ENCODE data around the gene GPC2. TPM values are rescaled to one million over a fixed set of nuclear protein-coding genes. Genes with fewer than 3 reads are reported as not detected.
"Not testable (repeated sequence)": the region's sequence is repeated elsewhere in the genome, so short reads cannot be mapped to it uniquely, and the experiment has no call there.

The GPC2 gene
- total and polyA plus RNA-seq, 2 donors = 0.80 to 3.7 TPM

- H3K27ac ChIP-seq (ENCODE audit: low read depth) = no peak overlapping the region
- H3K36me3 ChIP-seq (ENCODE audit: insufficient read depth) = no peaks in the 10 kb centered on the region
- WGBS = 49% methylated on average over 2 of the region's 2 CpGs
- no peaks in the 10 kb centered on the region for H3K4me1 ChIP-seq (ENCODE audit: insufficient read depth)
- no peak for DNase-seq (ENCODE audit: extremely low spot score)
- H3K4me3 ChIP-seq (ENCODE audit: low read depth, low read length) = no peak overlapping the region
Measured at GRCh38 chr7:100191775-100192174, 14.6 kb upstream of the GPC2 start.

GRCh38 chr7:100190048-100190711 is 13.0 kb upstream of the GPC2 start:
- H3K4me3 ChIP-seq (ENCODE audit: low read depth, low read length) = no peak overlapping the region
- no peaks in the 10 kb centered on the region for H3K4me1 ChIP-seq (ENCODE audit: insufficient read depth)
- DNase-seq (ENCODE audit: extremely low spot score) = no peak
- WGBS = 63% methylated on average over 4 of the region's 4 CpGs
- H3K36me3 ChIP-seq (ENCODE audit: insufficient read depth) = no peaks in the 10 kb centered on the region
- H3K27ac ChIP-seq (ENCODE audit: low read depth) = no peak overlapping the region

- H3K27ac ChIP-seq (ENCODE audit: low read depth) = no peak overlapping the region
- H3K36me3 ChIP-seq (ENCODE audit: insufficient read depth) = no peaks in the 10 kb centered on the region
- H3K4me1 ChIP-seq (ENCODE audit: insufficient read depth) = no peaks in the 10 kb centered on the region
- no peak overlapping the region for H3K4me3 ChIP-seq (ENCODE audit: low read depth, low read length)
- DNase-seq (ENCODE audit: extremely low spot score) = no peak
- 64% methylated on average over 3 of the region's 3 CpGs for WGBS
Measured at GRCh38 chr7:100189061-100189460, 11.9 kb upstream of the GPC2 start.

- H3K4me1 ChIP-seq (ENCODE audit: insufficient read depth) = no peaks in the 10 kb centered on the region
- 38% methylated on average over 2 of the region's 2 CpGs for WGBS
- no peak overlapping the region for H3K4me3 ChIP-seq (ENCODE audit: low read depth, low read length)
- H3K36me3 ChIP-seq (ENCODE audit: insufficient read depth) = no peaks in the 10 kb centered on the region
- DNase-seq (ENCODE audit: extremely low spot score) = no peak
- no peak overlapping the region for H3K27ac ChIP-seq (ENCODE audit: low read depth)
Measured at GRCh38 chr7:100185726-100186125, 8.5 kb upstream of the GPC2 start.

GRCh38 chr7:100183090-100183489 is 5.9 kb upstream of the GPC2 start:
- not testable (repeated sequence) for H3K27ac ChIP-seq (ENCODE audit: low read depth); H3K4me1 ChIP-seq (ENCODE audit: insufficient read depth); H3K4me3 ChIP-seq (ENCODE audit: low read depth, low read length); H3K36me3 ChIP-seq (ENCODE audit: insufficient read depth); DNase-seq (ENCODE audit: extremely low spot score)
- WGBS = 90% methylated on average over 6 of the region's 6 CpGs

- H3K4me1 ChIP-seq (ENCODE audit: insufficient read depth); H3K36me3 ChIP-seq (ENCODE audit: insufficient read depth); H3K4me3 ChIP-seq (ENCODE audit: low read depth, low read length); DNase-seq (ENCODE audit: extremely low spot score); H3K27ac ChIP-seq (ENCODE audit: low read depth): not testable (repeated sequence)
- WGBS = 81% methylated on average over 6 of the region's 6 CpGs
Measured at GRCh38 chr7:100182616-100183015, 5.4 kb upstream of the GPC2 start.

GRCh38 chr7:100180084-100180483 is 2.9 kb upstream of the GPC2 start:
- not testable (repeated sequence) for H3K36me3 ChIP-seq (ENCODE audit: insufficient read depth); H3K27ac ChIP-seq (ENCODE audit: low read depth); H3K4me1 ChIP-seq (ENCODE audit: insufficient read depth); H3K4me3 ChIP-seq (ENCODE audit: low read depth, low read length); DNase-seq (ENCODE audit: extremely low spot score)
- WGBS = 95% methylated on average over 3 of the region's 3 CpGs

- no peaks in the 10 kb centered on the region for H3K4me1 ChIP-seq (ENCODE audit: insufficient read depth)
- no peak overlapping the region for H3K27ac ChIP-seq (ENCODE audit: low read depth)
- 53% methylated on average over 14 of the region's 14 CpGs for WGBS
- H3K36me3 ChIP-seq (ENCODE audit: insufficient read depth) = no peaks in the 10 kb centered on the region
- H3K4me3 ChIP-seq (ENCODE audit: low read depth, low read length) = no peak overlapping the region
- DNase-seq (ENCODE audit: extremely low spot score) = no peak
Measured at GRCh38 chr7:100176096-100177044, 811 bp downstream of the GPC2 start.

- Histone ChIP-seq H3K36me3 (ENCODE audit: insufficient read depth) (no peaks in the 10 kb centered on the region), H3K4me1 (ENCODE audit: insufficient read depth) (no peaks in the 10 kb centered on the region), H3K27ac (ENCODE audit: low read depth) (no peak overlapping the region), H3K4me3 (ENCODE audit: low read depth, low read length) (no peak overlapping the region)
- 97% methylated on average over 14 of the region's 14 CpGs for WGBS
- DNase-seq (ENCODE audit: extremely low spot score) = no peak
Measured at GRCh38 chr7:100175296-100175935, 1.8 kb downstream of the GPC2 start.

- 90% methylated on average over 5 of the region's 5 CpGs for whole genome bisulfite sequencing
Measured at GRCh38 chr7:100174582-100174981, 2.6 kb downstream of the GPC2 start.

GRCh38 chr7:100173806-100174495 is 3.2 kb downstream of the GPC2 start:
- no peaks in the 10 kb centered on the region for H3K4me1 ChIP-seq (ENCODE audit: insufficient read depth)
- H3K27ac ChIP-seq (ENCODE audit: low read depth) = no peak overlapping the region
- DNase-seq (ENCODE audit: extremely low spot score) = no peak
- no peak overlapping the region for H3K4me3 ChIP-seq (ENCODE audit: low read depth, low read length)
- no peaks in the 10 kb centered on the region for H3K36me3 ChIP-seq (ENCODE audit: insufficient read depth)
- WGBS = 90% methylated on average over 11 of the region's 11 CpGs

More at GRCh38 chr7:100174582-100174981, 2.6 kb downstream of the GPC2 start:
- Histone ChIP-seq H3K4me3 (ENCODE audit: low read depth, low read length) (no peak overlapping the region), H3K4me1 (ENCODE audit: insufficient read depth) (no peaks in the 10 kb centered on the region), H3K36me3 (ENCODE audit: insufficient read depth) (no peaks in the 10 kb centered on the region), H3K27ac (ENCODE audit: low read depth) (no peak overlapping the region)
- DNase-seq (ENCODE audit: extremely low spot score) = no peak

GRCh38 chr7:100171840-100172239 is 5.3 kb downstream of the GPC2 start:
- no peak for DNase-seq (ENCODE audit: extremely low spot score)
- H3K36me3 ChIP-seq (ENCODE audit: insufficient read depth) = no peaks in the 10 kb centered on the region
- no peaks in the 10 kb centered on the region for H3K4me1 ChIP-seq (ENCODE audit: insufficient read depth)
- peak overlapping the region; percentile 50 for H3K4me3 ChIP-seq (ENCODE audit: low read depth, low read length)
- 33% methylated on average over 22 of the region's 22 CpGs for WGBS
- no peak overlapping the region for H3K27ac ChIP-seq (ENCODE audit: low read depth)

- H3K4me1 ChIP-seq (ENCODE audit: insufficient read depth) = no peaks in the 10 kb centered on the region
- peak overlapping the region; percentile 50 for H3K4me3 ChIP-seq (ENCODE audit: low read depth, low read length)
- no peaks in the 10 kb centered on the region for H3K36me3 ChIP-seq (ENCODE audit: insufficient read depth)
- H3K27ac ChIP-seq (ENCODE audit: low read depth) = no peak overlapping the region
- DNase-seq (ENCODE audit: extremely low spot score) = no peak
- WGBS = 7% methylated on average over 61 of the region's 61 CpGs
Measured at GRCh38 chr7:100171087-100171681, 6.0 kb downstream of the GPC2 start.
